HepG2 (cell line): ENCODE data around the gene RRAS. TPM values are rescaled to one million over a fixed set of nuclear protein-coding genes. Genes with fewer than 3 reads are reported as not detected.

Source experiments
- ATF1 ChIP-seq: IDR thresholded peaks from 2 replicates; pipeline ENCODE4 v1.6.1; 2016; ENCODE audit warnings: mild to moderate bottlenecking, control low read depth
- FOXK2 ChIP-seq: fragments of 450-650 bp; IDR thresholded peaks from 2 replicates; pipeline ENCODE4 v1.6.1; 2016
- GABPB1 ChIP-seq: IDR thresholded peaks from 2 replicates; pipeline ENCODE4 v1.6.1; 2016; ENCODE audit warnings: mild to moderate bottlenecking, missing genetic modification reagents, moderate library complexity, missing compliant biosample characterization
- KDM5A ChIP-seq: fragments of 200-600 bp; sonication (generic); IDR thresholded peaks from 2 replicates; pipeline ENCODE4 v1.7.0; 2018; ENCODE audit warnings: antibody characterized with exemption, mild to moderate bottlenecking, low read length, borderline replicate concordance
- POLR2G ChIP-seq: fragments of 200-400 bp; formaldehyde crosslinking; IDR thresholded peaks from 2 replicates; pipeline ENCODE4 v1.6.1; 2018; ENCODE audit warnings: mild to moderate bottlenecking, low read depth, low read length, moderate library complexity
- RBM22 ChIP-seq: fragments of 200-400 bp; formaldehyde crosslinking; optimal IDR thresholded peaks from 2 replicates; pipeline ENCODE3; 2017; ENCODE audit warnings: mild to moderate bottlenecking, low read length, moderate library complexity
- RXRA ChIP-seq: sonication (generic); formaldehyde crosslinking; IDR thresholded peaks from 2 replicates; pipeline ENCODE4 v1.5.1; 2020; ENCODE audit warnings: missing genetic modification reagents
- SP2 ChIP-seq: sonication (generic); formaldehyde crosslinking; IDR thresholded peaks from 2 replicates; pipeline ENCODE4 v1.5.1; 2020; ENCODE audit warnings: mild to moderate bottlenecking, missing genetic modification reagents
- SUZ12 ChIP-seq: fragments of 150-350 bp; IDR thresholded peaks from 2 replicates; pipeline ENCODE4 v1.6.1; 2014; ENCODE audit warnings: low read depth, low read length
- SYNCRIP ChIP-seq: fragments of 200-400 bp; formaldehyde crosslinking; IDR thresholded peaks from 2 replicates; pipeline ENCODE4 v1.6.1; 2018; ENCODE audit warnings: mild to moderate bottlenecking, low read depth, low read length; ENCODE audit not compliant: insufficient read depth
- TBX3 ChIP-seq: fragments of 450-650 bp; IDR thresholded peaks from 2 replicates; pipeline ENCODE4 v1.6.1; 2017; ENCODE audit warnings: antibody characterized with exemption, mild to moderate bottlenecking, inconsistent platforms, borderline replicate concordance
- TOPORS ChIP-seq: sonication (generic); formaldehyde crosslinking; IDR thresholded peaks from 2 replicates; pipeline ENCODE4 v1.8.0; 2023; ENCODE audit warnings: mild to moderate bottlenecking, missing genetic modification reagents
- XRCC5 ChIP-seq: fragments of 200-400 bp; formaldehyde crosslinking; optimal IDR thresholded peaks from 2 replicates; pipeline ENCODE3; 2017; ENCODE audit warnings: mild to moderate bottlenecking, low read length
- ZBTB7B ChIP-seq: sonication (generic); formaldehyde crosslinking; IDR thresholded peaks from 2 replicates; pipeline ENCODE4 v1.4.0; 2020; ENCODE audit warnings: missing genetic modification reagents
- ZFX ChIP-seq: sonication (generic); formaldehyde crosslinking; IDR thresholded peaks from 2 replicates; pipeline ENCODE4 v1.4.0; 2020; ENCODE audit warnings: mild to moderate bottlenecking, low read depth, missing genetic modification reagents, moderate library complexity
- ZNF143 ChIP-seq: sonication (generic); formaldehyde crosslinking; IDR thresholded peaks from 2 replicates; pipeline ENCODE4 v1.4.0; 2020; ENCODE audit warnings: missing genetic modification reagents
- ZNF333 ChIP-seq: sonication (generic); formaldehyde crosslinking; IDR thresholded peaks from 2 replicates; pipeline ENCODE4 v1.4.0; 2020; ENCODE audit warnings: mild to moderate bottlenecking, missing genetic modification reagents, borderline replicate concordance
- ZNF337 ChIP-seq: sonication (generic); formaldehyde crosslinking; IDR thresholded peaks from 2 replicates; pipeline ENCODE4 v1.5.1; 2020; ENCODE audit warnings: missing genetic modification reagents, low read depth, mild to moderate bottlenecking, borderline replicate concordance
- ZNF556 ChIP-seq: sonication (generic); formaldehyde crosslinking; IDR thresholded peaks from 2 replicates; pipeline ENCODE4 v1.4.0; 2020; ENCODE audit warnings: mild to moderate bottlenecking, missing genetic modification reagents, borderline replicate concordance
- ZNF564 ChIP-seq: sonication (generic); formaldehyde crosslinking; IDR thresholded peaks from 2 replicates; pipeline ENCODE4 v1.8.1; 2023; ENCODE audit warnings: mild to moderate bottlenecking, missing genetic modification reagents
- ZNF878 ChIP-seq: sonication (generic); formaldehyde crosslinking; IDR thresholded peaks from 2 replicates; pipeline ENCODE4 v1.8.1; 2023; ENCODE audit warnings: mild to moderate bottlenecking, missing genetic modification reagents, moderate library complexity
- polyA plus RNA-seq, 8 experiments: library from polyadenylated mRNA; depleted of rRNA in 3 of 8; stranded (reverse) in 7 of 8; unstranded in 1 of 8; fragments of >200 nt; fragmentation: Illumina TruSeq in 4 of 8; extraction: Trizol in 4 of 8; gene quantifications; 2 replicates each; pipeline versions ENCODE4 v1.2.1 to v1.2.3, GENCODE V29; 2011 to 2016; ENCODE audit warnings: low read depth in 4 of 8, missing spikeins in 1 of 8, mixed read lengths in 1 of 8; ENCODE audit not compliant: insufficient read depth in 1 of 8
- total RNA-seq, 5 experiments: library from RNA; depleted of rRNA; stranded (reverse); fragments of >200 nt; fragmentation: Illumina TruSeq; extraction: Trizol; gene quantifications; 2 replicates each; pipeline ENCODE4 v1.2.3, GENCODE V29; 2016; ENCODE audit warnings: low read depth in 1 of 5
- TF ChIP-seq, protein P1 (sequence below): sonication (generic); formaldehyde crosslinking; IDR thresholded peaks from 2 replicates; pipeline ENCODE4 v1.4.0; 2020; ENCODE audit warnings: mild to moderate bottlenecking, low read depth, missing genetic modification reagents
- TF ChIP-seq, protein P2 (sequence below): sonication (generic); formaldehyde crosslinking; IDR thresholded peaks from 2 replicates; pipeline ENCODE4 v1.4.0; 2020; ENCODE audit warnings: missing genetic modification reagents, borderline replicate concordance
- TF ChIP-seq, protein P3 (sequence below): sonication (generic); formaldehyde crosslinking; IDR thresholded peaks from 2 replicates; pipeline ENCODE4 v1.5.0; 2020; ENCODE audit warnings: missing genetic modification reagents
- TF ChIP-seq, protein P4 (sequence below): IDR thresholded peaks from 2 replicates; pipeline ENCODE4 v1.6.1; 2012; ENCODE audit warnings: inconsistent platforms

Gene RRAS
- total and polyA plus RNA-seq, 2 of the 13 experiments (the other 11 are each of a cell fraction or from before 2014, with no cell fraction given): 1.5 to 12.0 TPM

DNA sequence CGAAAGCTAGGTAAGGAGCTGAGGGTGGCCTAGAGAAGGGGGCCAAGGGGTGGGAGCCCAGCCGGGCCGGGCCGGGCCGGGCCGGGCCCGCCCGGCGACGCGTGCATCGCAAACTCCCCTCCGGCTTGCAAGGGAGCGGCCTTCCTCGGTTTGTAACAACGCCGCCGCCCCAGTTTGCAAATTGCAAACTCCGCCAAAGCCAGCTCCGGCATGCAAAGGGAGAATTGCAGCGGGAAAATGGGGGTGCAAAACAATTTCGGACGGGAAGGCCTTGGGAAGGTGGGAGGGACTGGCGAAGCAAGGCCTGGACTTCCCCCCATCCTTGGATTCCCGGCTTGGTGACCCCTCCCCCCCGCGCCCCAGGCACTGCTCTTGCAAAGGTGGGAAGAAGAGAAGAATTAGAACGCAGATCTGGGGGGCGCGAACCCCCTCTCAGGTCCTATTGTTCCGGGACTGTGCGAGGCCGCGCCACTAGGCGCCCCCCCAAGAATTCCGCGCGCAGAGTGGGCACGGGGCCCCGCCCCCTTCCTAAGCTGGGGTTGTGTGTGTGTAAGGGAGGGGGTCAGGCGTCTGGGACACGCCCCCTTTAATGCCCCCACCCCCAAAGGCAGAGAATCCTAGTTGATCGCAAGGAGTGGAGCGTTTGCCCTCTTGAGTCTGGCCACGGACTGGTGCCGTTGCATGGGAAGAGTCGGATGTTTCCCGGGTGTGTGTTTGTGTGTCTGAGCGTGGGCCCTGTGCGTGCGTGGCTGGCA lies 48.0 kb downstream of the RRAS start (continued):
- TF ChIP-seq ZNF337 (no peak), RBM22 (peak; percentile 24), RXRA (no peak), ZNF333 (CRISPR knock-in tag) (peak; percentile 42; the same call in 1 of the 2 replicates), ATF1 (no peak), XRCC5 (peak; percentile 29), KDM5A (0 out of 2 replicates have a peak, but pooled peaks have one; percentile 26), TBX3 (no peak), ZFX (CRISPR knock-in tag) (peak; percentile 77), ZNF564 (no peak), POLR2G (peak; percentile 12; the same call in 1 of the 2 replicates), SP2 (no peak), ZNF556 (CRISPR knock-in tag) (no peak), GABPB1 (peak; percentile 32), ZBTB7B (CRISPR knock-in tag) (no peak), TOPORS (CRISPR knock-in tag) (no peak), SYNCRIP (no peak), ZNF143 (CRISPR knock-in tag) (no peak), FOXK2 (no peak), ZNF878 (CRISPR knock-in tag) (no peak), SUZ12 (no peak)
- TF ChIP-seq, protein P1, sequence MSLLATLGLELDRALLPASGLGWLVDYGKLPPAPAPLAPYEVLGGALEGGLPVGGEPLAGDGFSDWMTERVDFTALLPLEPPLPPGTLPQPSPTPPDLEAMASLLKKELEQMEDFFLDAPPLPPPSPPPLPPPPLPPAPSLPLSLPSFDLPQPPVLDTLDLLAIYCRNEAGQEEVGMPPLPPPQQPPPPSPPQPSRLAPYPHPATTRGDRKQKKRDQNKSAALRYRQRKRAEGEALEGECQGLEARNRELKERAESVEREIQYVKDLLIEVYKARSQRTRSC (CRISPR knock-in tag): no peak
- TF ChIP-seq, protein P2, sequence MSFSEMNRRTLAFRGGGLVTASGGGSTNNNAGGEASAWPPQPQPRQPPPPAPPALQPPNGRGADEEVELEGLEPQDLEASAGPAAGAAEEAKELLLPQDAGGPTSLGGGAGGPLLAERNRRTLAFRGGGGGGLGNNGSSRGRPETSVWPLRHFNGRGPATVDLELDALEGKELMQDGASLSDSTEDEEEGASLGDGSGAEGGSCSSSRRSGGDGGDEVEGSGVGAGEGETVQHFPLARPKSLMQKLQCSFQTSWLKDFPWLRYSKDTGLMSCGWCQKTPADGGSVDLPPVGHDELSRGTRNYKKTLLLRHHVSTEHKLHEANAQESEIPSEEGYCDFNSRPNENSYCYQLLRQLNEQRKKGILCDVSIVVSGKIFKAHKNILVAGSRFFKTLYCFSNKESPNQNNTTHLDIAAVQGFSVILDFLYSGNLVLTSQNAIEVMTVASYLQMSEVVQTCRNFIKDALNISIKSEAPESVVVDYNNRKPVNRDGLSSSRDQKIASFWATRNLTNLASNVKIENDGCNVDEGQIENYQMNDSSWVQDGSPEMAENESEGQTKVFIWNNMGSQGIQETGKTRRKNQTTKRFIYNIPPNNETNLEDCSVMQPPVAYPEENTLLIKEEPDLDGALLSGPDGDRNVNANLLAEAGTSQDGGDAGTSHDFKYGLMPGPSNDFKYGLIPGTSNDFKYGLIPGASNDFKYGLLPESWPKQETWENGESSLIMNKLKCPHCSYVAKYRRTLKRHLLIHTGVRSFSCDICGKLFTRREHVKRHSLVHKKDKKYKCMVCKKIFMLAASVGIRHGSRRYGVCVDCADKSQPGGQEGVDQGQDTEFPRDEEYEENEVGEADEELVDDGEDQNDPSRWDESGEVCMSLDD: peak; percentile 46; the same call in 1 of the 2 replicates
- TF ChIP-seq, protein P3, sequence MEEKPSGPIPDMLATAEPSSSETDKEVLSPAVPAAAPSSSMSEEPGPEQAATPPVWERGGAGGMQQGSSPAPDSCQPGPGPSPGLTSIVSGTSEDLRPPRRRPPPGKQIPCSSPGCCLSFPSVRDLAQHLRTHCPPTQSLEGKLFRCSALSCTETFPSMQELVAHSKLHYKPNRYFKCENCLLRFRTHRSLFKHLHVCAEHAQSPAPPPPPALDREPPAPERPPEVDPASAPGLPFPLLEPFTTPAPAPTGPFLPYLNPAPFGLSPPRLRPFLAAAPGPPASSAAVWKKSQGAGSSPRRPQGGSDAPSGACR (CRISPR knock-in tag): peak; percentile 36; the same call in 1 of the 2 replicates
- TF ChIP-seq, protein P4, sequence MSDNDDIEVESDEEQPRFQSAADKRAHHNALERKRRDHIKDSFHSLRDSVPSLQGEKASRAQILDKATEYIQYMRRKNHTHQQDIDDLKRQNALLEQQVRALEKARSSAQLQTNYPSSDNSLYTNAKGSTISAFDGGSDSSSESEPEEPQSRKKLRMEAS: peak; percentile 24; the same call in 1 of the 2 replicates
